Common myeloid progenitor, CD34-positive (primary cell): ENCODE results near the gene PCNX4.

Experiments
- CTCF ChIA-PET: fragments of 350-600 bp; sonication (Branson Sonifier 250); formaldehyde crosslinking; loops from one replicate; lab custom pipeline; 2021; ENCODE audit warnings: antibody characterized with exemption; lab: Charles Lee
- POLR2A ChIA-PET: fragments of 350-600 bp; sonication (Branson Sonifier 250); formaldehyde crosslinking; loops from one replicate; lab custom pipeline; 2021; ENCODE audit warnings: antibody characterized with exemption; lab: Charles Lee
- DNase-seq, 3 donors: peaks; one replicate each; pipeline versions ENCODE4 v3.0.0 to v3.0.0-alpha.2; 2013
- H3K27ac ChIP-seq, 2 experiments: 1 replicate in 1 of 2; 2 replicates in 1 of 2; pipeline ENCODE4 v1.7.0; 2013; ENCODE audit warnings: inconsistent platforms in 2 of 2, low read length in 2 of 2, mild to moderate bottlenecking in 2 of 2, low read depth in 1 of 2, moderate library complexity in 1 of 2; ENCODE audit not compliant: severe bottlenecking in 2 of 2, insufficient read depth in 1 of 2, poor library complexity in 1 of 2
- H3K27me3 ChIP-seq, 5 experiments: replicated peaks in 2 of 5; 1 replicate in 3 of 5; 2 replicates in 2 of 5; pipeline versions ENCODE4 v1.6.1 to v1.7.0; 2013; ENCODE audit warnings: low read length in 4 of 5, mild to moderate bottlenecking in 2 of 5, moderate library complexity in 2 of 5, inconsistent platforms in 1 of 5; ENCODE audit not compliant: insufficient read depth in 5 of 5, control insufficient read depth in 4 of 5
- H3K36me3 ChIP-seq, 4 experiments: 1 replicate in 2 of 4; 2 replicates in 2 of 4; pipeline versions ENCODE4 v1.6.1 to v1.7.0; 2013; ENCODE audit warnings: low read length in 3 of 4, control low read depth in 1 of 4, mild to moderate bottlenecking in 1 of 4; ENCODE audit not compliant: control insufficient read depth in 4 of 4, insufficient read depth in 4 of 4
- H3K4me1 ChIP-seq, 4 experiments: 1 replicate in 3 of 4; 2 replicates in 1 of 4; pipeline versions ENCODE4 v1.6.1 to v1.7.1; 2013; ENCODE audit warnings: low read length in 3 of 4, mild to moderate bottlenecking in 3 of 4, control low read depth in 1 of 4, inconsistent platforms in 1 of 4, moderate library complexity in 1 of 4; ENCODE audit not compliant: control insufficient read depth in 4 of 4, insufficient read depth in 4 of 4; ENCODE audit errors: control extremely low read depth in 1 of 4
- H3K4me3 ChIP-seq, 7 experiments: 1 replicate in 4 of 7; 2 replicates in 3 of 7; pipeline versions ENCODE4 v1.5.1 to v1.7.0; 2013; ENCODE audit warnings: mild to moderate bottlenecking in 7 of 7, low read length in 6 of 7, moderate library complexity in 6 of 7, inconsistent platforms in 2 of 7, low read depth in 2 of 7, control low read depth in 1 of 7; ENCODE audit not compliant: insufficient read depth in 4 of 7, control insufficient read depth in 1 of 7; ENCODE audit errors: extremely low read depth in 1 of 7
- H3K9me3 ChIP-seq, 5 experiments: 1 replicate in 4 of 5; 2 replicates in 1 of 5; pipeline versions ENCODE4 v1.6.1 to v1.7.1; 2013; ENCODE audit warnings: low read length in 4 of 5, mild to moderate bottlenecking in 2 of 5, inconsistent platforms in 1 of 5, low read depth in 1 of 5, moderate library complexity in 1 of 5; ENCODE audit not compliant: control insufficient read depth in 4 of 5, insufficient read depth in 2 of 5; ENCODE audit errors: control extremely low read depth in 1 of 5
- WGBS: methylation state at CpG from one replicate; pipeline ENCODE4 v1.1.5; 2013; ENCODE audit not compliant: insufficient coverage; 5-methylcytosine and 5-hydroxymethylcytosine counted together

PCNX4 gene

GRCh38 chr14:60114881-60115280 is 23.2 kb downstream of the PCNX4 start:
- H3K9me3 ChIP-seq = no peaks in the 10 kb centered on the region
- no peak for DNase-seq
- ChIA-PET CTCF (interaction anchor here (0.8 kb wide), 1 partner anchor 51 kb away, joined by 3 read pairs; the partner anchor contains the start of gene DHRS7), POLR2A (no interaction called here)
- no peaks in the 10 kb centered on the region for H3K27me3 ChIP-seq
- no peak overlapping the region for H3K4me3 ChIP-seq
- peaks cover 11 to 52% (median 29%) of the 10 kb centered on the region in 4 experiments for H3K36me3 ChIP-seq
- WGBS = 100% methylated on average over 1 of the region's 1 CpG
- peaks cover 0 to 6% (median 0%) of the 10 kb centered on the region in 4 experiments for H3K4me1 ChIP-seq
- H3K27ac ChIP-seq = no peak overlapping the region

GRCh38 chr14:60116181-60116580 is 24.5 kb downstream of the PCNX4 start:
- Histone ChIP-seq H3K4me1 (no peaks in the 10 kb centered on the region), H3K4me3 (no peak overlapping the region), H3K27ac (no peak overlapping the region), H3K9me3 (no peaks in the 10 kb centered on the region), H3K36me3 (peaks cover 11 to 52% (median 34%) of the 10 kb centered on the region in 4 experiments), H3K27me3 (no peaks in the 10 kb centered on the region)
- DNase-seq = no peak
- CTCF ChIA-PET = interaction anchor here (1.2 kb wide), 1 partner anchor 18 kb away, joined by 3 read pairs; no protein-coding TSS in a partner anchor
- POLR2A ChIA-PET = no interaction called here
- no CpG with 5 or more reads among the region's 4 CpGs for WGBS

- no peak overlapping the region for H3K27ac ChIP-seq
- DNase-seq = no peak
- CTCF ChIA-PET = interaction anchor here (0.6 to 1.5 kb wide), 5 partner anchors 10 to 38 kb away, joined by 3 to 5 read pairs (median 3); partner anchors contain the start of gene PCNX4
- no peak overlapping the region for H3K4me3 ChIP-seq
- no peaks in the 10 kb centered on the region for H3K4me1 ChIP-seq
- no peaks in the 10 kb centered on the region for H3K27me3 ChIP-seq
- POLR2A ChIA-PET = no interaction called here
- peaks cover 6 to 11% (median 10%) of the 10 kb centered on the region in 5 experiments for H3K9me3 ChIP-seq
- peaks cover 27 to 84% (median 61%) of the 10 kb centered on the region in 4 experiments for H3K36me3 ChIP-seq
Observed at GRCh38 chr14:60125918-60126317, 34.2 kb downstream of the PCNX4 start.

GRCh38 chr14:60133487-60133886 is 41.8 kb downstream of the PCNX4 start:
- Histone ChIP-seq H3K4me1 (no peaks in the 10 kb centered on the region), H3K9me3 (peaks cover 0 to 1% (median 0%) of the 10 kb centered on the region in 5 experiments), H3K4me3 (no peak overlapping the region), H3K36me3 (peaks cover 6 to 24% (median 13%) of the 10 kb centered on the region in 4 experiments), H3K27ac (no peak overlapping the region), H3K27me3 (no peaks in the 10 kb centered on the region)
- ChIA-PET CTCF (interaction anchor here (1.2 kb wide), 1 partner anchor 17 kb away, joined by 3 read pairs; no protein-coding TSS in a partner anchor), POLR2A (interaction anchor here (1.1 kb wide), 1 partner anchor 115 kb away, joined by 3 read pairs; no protein-coding TSS in a partner anchor)
- DNase-seq = no peak
- WGBS = 100% methylated on average over 1 of the region's 2 CpGs

GRCh38 chr14:60134702-60135101 is 43.0 kb downstream of the PCNX4 start:
- ChIA-PET POLR2A (interaction anchor here (1.1 kb wide), 1 partner anchor 113 kb away, joined by 3 read pairs; no protein-coding TSS in a partner anchor), CTCF (interaction anchor here (1.2 kb wide), 1 partner anchor 18 kb away, joined by 3 read pairs; no protein-coding TSS in a partner anchor)
- WGBS = no CpG with 5 or more reads among the region's 3 CpGs
- DNase-seq = no peak
- Histone ChIP-seq H3K4me3 (no peak overlapping the region), H3K4me1 (no peaks in the 10 kb centered on the region), H3K36me3 (peaks cover 5 to 17% (median 10%) of the 10 kb centered on the region in 4 experiments), H3K27ac (no peak overlapping the region), H3K27me3 (no peaks in the 10 kb centered on the region), H3K9me3 (peaks cover 0 to 1% (median 0%) of the 10 kb centered on the region in 5 experiments)

GRCh38 chr14:60151715-60152114 is 60.0 kb downstream of the PCNX4 start:
- H3K4me1 ChIP-seq = peaks cover 20 to 42% (median 29%) of the 10 kb centered on the region in 4 experiments
- CTCF ChIA-PET = interaction anchor here (0.6 to 5.2 kb wide), 8 partner anchors 9 to 1518 kb away, joined by 3 to 28 read pairs (median 3); partner anchors contain the start of gene DHRS7
- POLR2A ChIA-PET = no interaction called here
- H3K27me3 ChIP-seq = no peaks in the 10 kb centered on the region
- H3K4me3 ChIP-seq = no peak overlapping the region
- peak overlapping the region in 1 of 2 experiments; percentile 67 for H3K27ac ChIP-seq
- WGBS = 0% methylated on average over 3 of the region's 3 CpGs
- peak; percentile 71 to 97 (median 90) for DNase-seq
- H3K36me3 ChIP-seq = peaks cover 10 to 49% (median 21%) of the 10 kb centered on the region in 4 experiments
- H3K9me3 ChIP-seq = no peaks in the 10 kb centered on the region

GRCh38 chr14:60153991-60154390 is 62.3 kb downstream of the PCNX4 start:
- Histone ChIP-seq H3K36me3 (peaks cover 6 to 43% (median 16%) of the 10 kb centered on the region in 4 experiments), H3K27me3 (no peaks in the 10 kb centered on the region), H3K27ac (no peak overlapping the region), H3K4me3 (peak overlapping the region in 1 of 7 experiments; percentile 38), H3K4me1 (peaks cover 20 to 42% (median 33%) of the 10 kb centered on the region in 4 experiments), H3K9me3 (no peaks in the 10 kb centered on the region)
- CTCF ChIA-PET = interaction anchor here (1.3 to 5.2 kb wide), 3 partner anchors 11 to 29 kb away, joined by 3 to 28 read pairs (median 6); partner anchors contain the start of gene DHRS7
- WGBS = 0% methylated on average over 1 of the region's 3 CpGs
- peak in 2 of 3 donors; percentile 34 to 56 for DNase-seq
- POLR2A ChIA-PET = no interaction called here
